SW 1271 (cell line): Measurements from ENCODE around the gene ZC3H7B.
A peak's percentile ranks its signal among the peaks of the same experiment; 100 is the strongest.

Experiments
- DNase-seq, 2 experiments: peaks; one replicate each; lab custom pipeline; 2025; lab: John Stamatoyannopoulos, UW

ZC3H7B gene

GRCh38 chr22:41356430-41357028 is 55.2 kb downstream of the ZC3H7B start:
- DNase-seq = no peak

GRCh38 chr22:41357191-41357590 is 55.9 kb downstream of the ZC3H7B start:
- no peak for DNase-seq

- DNase-seq = no peak
Observed at GRCh38 chr22:41358927-41359326, 57.6 kb downstream of the ZC3H7B start.

- no peak for DNase-seq
Observed at GRCh38 chr22:41359376-41359775, 58.1 kb downstream of the ZC3H7B start.

GRCh38 chr22:41360126-41360525 is 58.8 kb downstream of the ZC3H7B start:
- DNase-seq = no peak

GRCh38 chr22:41361716-41362310 is 60.5 kb downstream of the ZC3H7B start:
- DNase-seq = no peak

GRCh38 chr22:41362615-41363014 is 61.3 kb downstream of the ZC3H7B start:
- no peak for DNase-seq

GRCh38 chr22:41364233-41364632 is 62.9 kb downstream of the ZC3H7B start:
- DNase-seq = no peak

GRCh38 chr22:41364955-41365354 is 63.6 kb downstream of the ZC3H7B start:
- DNase-seq = no peak

GRCh38 chr22:41365425-41365824 is 64.1 kb downstream of the ZC3H7B start:
- no peak for DNase-seq

GRCh38 chr22:41366323-41367029 is 65.2 kb downstream of the ZC3H7B start:
- no peak for DNase-seq

- DNase-seq = no peak
Observed at GRCh38 chr22:41367039-41367679, 65.8 kb downstream of the ZC3H7B start.

GRCh38 chr22:41367680-41368542 is 66.6 kb downstream of the ZC3H7B start:
- DNase-seq = no peak

- no peak for DNase-seq
Observed at GRCh38 chr22:41368543-41369423, 67.5 kb downstream of the ZC3H7B start.

- no peak for DNase-seq
Observed at GRCh38 chr22:41369424-41369745, 68.1 kb downstream of the ZC3H7B start.

GRCh38 chr22:41369837-41370236 is 68.5 kb downstream of the ZC3H7B start:
- no peak for DNase-seq

GRCh38 chr22:41377846-41378245 is 76.5 kb downstream of the ZC3H7B start:
- DNase-seq = no peak

- DNase-seq = peak in 1 of 2 experiments; percentile 49
Observed at GRCh38 chr22:41380993-41381328, 79.6 kb downstream of the ZC3H7B start.

- DNase-seq = peak; percentile 82 to 93
Observed at GRCh38 chr22:41381329-41382097, 80.2 kb downstream of the ZC3H7B start, which contains the start of gene TEF. TSS of gene TEF (plus strand) at chr22:41381942. CDS start at chr22:41382045, 103 bp downstream.

- DNase-seq = peak in 1 of 2 experiments; percentile 30
Observed at GRCh38 chr22:41382098-41382578, 80.8 kb downstream of the ZC3H7B start.
